ENCODE results near the gene ADCY10.
"Not testable (repeated sequence)": the region's sequence is repeated elsewhere in the genome, so short reads cannot be mapped to it uniquely, and the experiment has no call there.

ADCY10 gene

GRCh38 chr1:167842872-167843271 is 71.1 kb downstream of the ADCY10 start:
- DNase-seq: no peak

GRCh38 chr1:167841530-167841929 is 72.4 kb downstream of the ADCY10 start:
- DNase-seq: no peak

- no peak for DNase-seq
These were observed 74.9 kb downstream of the ADCY10 start for GRCh38 chr1:167839009-167839408.

GRCh38 chr1:167837326-167837725 is 76.6 kb downstream of the ADCY10 start:
- DNase-seq: no peak

GRCh38 chr1:167836197-167836596 is 77.7 kb downstream of the ADCY10 start:
- no peak for DNase-seq

- DNase-seq: no peak
These were observed 80.0 kb downstream of the ADCY10 start for GRCh38 chr1:167833904-167834303.

- no peak for DNase-seq
These were observed 81.2 kb downstream of the ADCY10 start for GRCh38 chr1:167832693-167833092.

- DNase-seq: not testable (repeated sequence)
These were observed 83.3 kb downstream of the ADCY10 start for GRCh38 chr1:167830668-167831067.

- no peak for DNase-seq
These were observed 84.1 kb downstream of the ADCY10 start for GRCh38 chr1:167829868-167830267.

GRCh38 chr1:167826127-167826526 is 87.8 kb downstream of the ADCY10 start:
- no peak for DNase-seq

GRCh38 chr1:167825419-167826079 is 88.4 kb downstream of the ADCY10 start:
- no peak for DNase-seq

- no peak for DNase-seq
These were observed 89.7 kb downstream of the ADCY10 start for GRCh38 chr1:167824163-167824794.

- no peak for DNase-seq
These were observed 91.8 kb downstream of the ADCY10 start for GRCh38 chr1:167821969-167822685.

- no peak for DNase-seq
These were observed 92.6 kb downstream of the ADCY10 start for GRCh38 chr1:167821356-167821685.

GRCh38 chr1:167820684-167821355 is 93.1 kb downstream of the ADCY10 start:
- no peak for DNase-seq

- no peak for DNase-seq
These were observed 93.9 kb downstream of the ADCY10 start for GRCh38 chr1:167819849-167820683.

GRCh38 chr1:167815650-167816049 is 98.3 kb downstream of the ADCY10 start:
- DNase-seq: no peak

- no peak for DNase-seq
These were observed 101.0 kb downstream of the ADCY10 start for GRCh38 chr1:167812972-167813371.

- DNase-seq: no peak
These were observed 105.2 kb downstream of the ADCY10 start for GRCh38 chr1:167808690-167809089.

- no peak for DNase-seq
These were observed 105.8 kb downstream of the ADCY10 start for GRCh38 chr1:167808104-167808503.

- not testable (repeated sequence) for DNase-seq
These were observed 107.3 kb downstream of the ADCY10 start for GRCh38 chr1:167806676-167807075.

GRCh38 chr1:167806235-167806634 is 107.7 kb downstream of the ADCY10 start:
- DNase-seq: not testable (repeated sequence)

All from SIG-M5 (cell line).